ENCODE results near the gene AQP1. TPM values are rescaled to one million over a fixed set of nuclear protein-coding genes. Genes with fewer than 3 reads are reported as not detected.
A peak's percentile ranks its signal among the peaks of the same experiment; 100 is the strongest.

The AQP1 gene
- total RNA-seq, 3 donors from 2014 or later, result 43.0 to 89.6 (median 48.1) TPM

DNA sequence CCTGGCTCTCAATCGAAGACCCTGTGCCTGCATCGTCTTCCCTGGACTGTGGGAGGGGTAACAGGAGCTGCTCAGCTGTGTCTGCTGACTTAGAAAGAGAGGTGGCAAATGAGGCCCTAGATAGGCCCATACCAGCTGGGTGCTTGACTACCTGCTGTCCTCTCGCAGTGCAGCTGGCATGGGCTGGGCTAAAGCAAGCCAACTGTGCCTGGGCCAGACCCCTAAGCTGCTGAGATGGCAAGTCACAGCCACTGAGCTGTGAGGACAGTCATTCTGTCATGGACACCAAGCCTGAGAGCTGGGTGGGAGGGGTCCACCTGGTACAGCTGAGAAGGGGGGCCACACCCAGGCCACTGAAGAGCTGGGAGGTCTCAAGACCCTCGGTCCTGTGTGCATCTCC lies 45.8 kb upstream of the AQP1 start:
- no peak for DNase-seq
- Histone ChIP-seq H3K4me1 (ENCODE audit: low read depth) (no peaks in the 10 kb centered on the region), H3K36me3 (ENCODE audit: low read depth) (no peaks in the 10 kb centered on the region), H3K9me3 (no peaks in the 10 kb centered on the region), H3K4me3 (no peak overlapping the region)
- TF ChIP-seq, protein P1, sequence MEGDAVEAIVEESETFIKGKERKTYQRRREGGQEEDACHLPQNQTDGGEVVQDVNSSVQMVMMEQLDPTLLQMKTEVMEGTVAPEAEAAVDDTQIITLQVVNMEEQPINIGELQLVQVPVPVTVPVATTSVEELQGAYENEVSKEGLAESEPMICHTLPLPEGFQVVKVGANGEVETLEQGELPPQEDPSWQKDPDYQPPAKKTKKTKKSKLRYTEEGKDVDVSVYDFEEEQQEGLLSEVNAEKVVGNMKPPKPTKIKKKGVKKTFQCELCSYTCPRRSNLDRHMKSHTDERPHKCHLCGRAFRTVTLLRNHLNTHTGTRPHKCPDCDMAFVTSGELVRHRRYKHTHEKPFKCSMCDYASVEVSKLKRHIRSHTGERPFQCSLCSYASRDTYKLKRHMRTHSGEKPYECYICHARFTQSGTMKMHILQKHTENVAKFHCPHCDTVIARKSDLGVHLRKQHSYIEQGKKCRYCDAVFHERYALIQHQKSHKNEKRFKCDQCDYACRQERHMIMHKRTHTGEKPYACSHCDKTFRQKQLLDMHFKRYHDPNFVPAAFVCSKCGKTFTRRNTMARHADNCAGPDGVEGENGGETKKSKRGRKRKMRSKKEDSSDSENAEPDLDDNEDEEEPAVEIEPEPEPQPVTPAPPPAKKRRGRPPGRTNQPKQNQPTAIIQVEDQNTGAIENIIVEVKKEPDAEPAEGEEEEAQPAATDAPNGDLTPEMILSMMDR (IDR thresholded peaks at IDR 0.05), result no peak
- intact Hi-C loops (cut with DNase I, micrococcal nuclease), result no loop called here
- ATAC-seq, result no peak

DNA sequence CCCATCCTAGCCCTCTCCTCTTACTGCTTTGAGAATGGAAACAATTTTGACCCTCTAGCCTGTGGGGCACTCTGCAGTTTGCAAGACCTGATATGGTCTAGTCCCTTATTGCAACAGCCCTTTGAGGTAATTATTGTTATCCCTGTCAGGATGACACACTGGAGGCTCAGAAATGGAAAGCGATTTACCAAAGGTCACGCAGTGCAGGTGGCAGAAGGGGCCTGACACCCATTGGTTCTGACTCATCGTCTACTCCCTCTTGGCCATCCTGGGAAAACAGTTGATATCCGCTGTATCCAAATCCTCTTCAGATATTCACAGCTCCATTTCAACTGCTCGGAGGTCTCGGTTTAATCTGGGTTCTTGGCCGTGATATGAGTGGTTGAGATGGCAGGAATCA lies 44.7 kb upstream of the AQP1 start:
- no peak for DNase-seq
- no peaks in the 10 kb centered on the region for H3K36me3 ChIP-seq (ENCODE audit: low read depth)
- TF ChIP-seq, protein P1 (IDR thresholded peaks at IDR 0.05), result no peak
- no peaks in the 10 kb centered on the region for H3K9me3 ChIP-seq
- intact Hi-C loops (cut with DNase I, micrococcal nuclease), result no loop called here
- no peaks in the 10 kb centered on the region for H3K4me1 ChIP-seq (ENCODE audit: low read depth)
- ATAC-seq, result no peak
- H3K4me3 ChIP-seq, result no peak overlapping the region

DNA sequence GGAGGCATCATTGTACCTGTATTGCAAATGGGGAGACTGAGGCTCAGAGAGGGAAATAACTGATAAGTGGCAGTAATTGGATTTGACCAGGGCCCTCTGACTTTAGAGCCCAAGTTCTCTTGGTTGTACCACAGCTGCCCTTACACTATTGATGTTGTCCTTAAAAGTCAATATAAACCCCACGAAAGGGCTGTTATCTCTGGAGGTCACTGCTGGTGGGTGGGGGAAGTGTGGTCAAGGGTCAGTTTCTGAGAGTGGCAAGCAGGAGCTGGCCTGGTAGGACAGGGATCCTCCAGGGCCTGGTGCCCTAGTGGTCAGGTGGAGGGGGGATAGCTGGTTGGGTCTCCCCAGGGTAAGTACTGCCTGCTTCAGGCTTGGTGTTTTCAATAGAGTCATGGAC lies 44.2 kb upstream of the AQP1 start:
- intact Hi-C loops (cut with DNase I, micrococcal nuclease), result no loop called here
- Histone ChIP-seq H3K4me3 (no peak overlapping the region), H3K4me1 (ENCODE audit: low read depth) (no peaks in the 10 kb centered on the region), H3K36me3 (ENCODE audit: low read depth) (no peaks in the 10 kb centered on the region), H3K9me3 (no peaks in the 10 kb centered on the region)
- TF ChIP-seq, protein P1 (IDR thresholded peaks at IDR 0.05), result no peak
- no peak for DNase-seq
- ATAC-seq, result no peak

DNA sequence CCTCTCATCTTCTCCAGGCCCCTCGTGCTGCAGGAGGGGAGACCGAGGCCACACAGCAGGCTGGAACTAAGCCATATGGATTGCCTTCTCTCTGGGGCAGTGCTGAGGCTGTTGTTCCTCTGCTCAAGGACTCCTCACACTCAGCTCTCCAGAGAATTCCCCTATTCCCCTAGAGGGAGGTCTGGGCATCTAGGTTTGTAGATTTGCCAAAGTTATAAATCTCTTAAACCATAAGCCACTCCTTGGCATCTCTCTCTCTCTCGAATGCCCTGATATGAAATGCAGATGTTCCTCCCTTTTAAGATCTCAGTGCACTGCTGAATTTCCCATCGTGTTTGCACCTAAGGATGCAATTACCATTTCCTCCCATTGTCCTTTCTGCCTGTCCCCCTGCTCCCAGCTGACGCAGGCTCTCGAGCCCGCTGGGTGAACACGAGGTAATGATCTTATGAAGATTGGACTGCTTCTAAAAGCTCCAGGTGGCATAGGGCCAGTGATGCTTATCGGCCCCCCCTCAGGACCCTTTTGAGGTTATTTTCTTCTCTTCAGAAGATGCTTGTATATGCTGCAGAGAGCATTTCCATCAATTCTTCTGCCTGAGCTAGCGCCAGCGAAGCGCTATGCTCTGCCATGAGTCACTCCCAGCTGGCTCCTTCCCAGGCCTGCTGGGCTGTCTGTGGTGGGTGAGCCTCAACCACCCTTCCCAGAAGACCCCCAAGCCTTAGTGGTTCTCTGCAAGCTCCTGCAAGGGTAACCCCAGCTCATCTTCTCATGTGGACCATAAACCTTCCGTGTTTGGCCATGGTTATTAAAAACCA lies 41.6 kb upstream of the AQP1 start:
- Histone ChIP-seq H3K4me3 (no peak overlapping the region), H3K4me1 (ENCODE audit: low read depth) (no peaks in the 10 kb centered on the region), H3K9me3 (no peaks in the 10 kb centered on the region), H3K36me3 (ENCODE audit: low read depth) (no peaks in the 10 kb centered on the region)
- DNase-seq (no peak), ATAC-seq (no peak)
- intact Hi-C loops (cut with DNase I, micrococcal nuclease), result no loop called here
- TF ChIP-seq, protein P1 (IDR thresholded peaks at IDR 0.05), result no peak

DNA sequence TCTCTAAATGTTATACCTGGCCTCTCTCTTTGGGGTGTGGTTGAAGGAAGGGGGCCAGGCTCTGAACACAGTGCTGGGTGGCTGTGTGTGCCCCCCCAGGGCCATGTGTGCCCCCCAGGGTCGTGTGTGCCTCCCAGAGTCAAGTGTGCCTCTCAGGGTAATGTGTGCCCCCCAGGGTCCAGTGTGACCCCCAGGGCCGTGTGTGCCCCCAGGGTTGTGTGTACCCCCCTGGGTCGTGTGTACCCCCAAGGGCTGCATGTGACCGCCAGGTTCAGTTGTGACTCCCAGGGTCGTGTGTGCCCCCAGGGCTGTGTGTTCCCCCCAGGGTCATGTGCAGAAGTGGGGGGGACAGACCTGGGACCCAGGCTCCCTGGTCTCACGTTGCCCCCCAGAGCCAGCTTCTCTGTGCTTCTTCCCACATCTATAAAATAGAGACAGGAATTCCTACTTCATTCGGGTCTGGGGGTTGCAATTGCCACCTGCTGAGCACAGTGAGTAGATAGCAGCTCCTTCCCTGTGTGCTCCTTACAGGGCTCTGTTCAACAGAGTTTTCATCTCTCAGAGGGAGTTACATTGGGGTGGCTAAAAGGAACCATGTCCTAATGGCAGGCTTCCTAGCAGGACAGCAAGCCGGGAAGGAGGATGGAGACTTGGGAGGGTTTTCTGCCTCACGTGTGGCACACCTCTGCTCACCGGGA lies 40.7 kb upstream of the AQP1 start:
- DNase-seq (peak in 1 of 3 donors; percentile 29), ATAC-seq (no peak)
- intact Hi-C loops (cut with DNase I, micrococcal nuclease), result no loop called here
- Histone ChIP-seq H3K36me3 (ENCODE audit: low read depth) (no peaks in the 10 kb centered on the region), H3K4me3 (no peak overlapping the region), H3K9me3 (no peaks in the 10 kb centered on the region), H3K4me1 (ENCODE audit: low read depth) (no peaks in the 10 kb centered on the region)
- TF ChIP-seq, protein P1 (IDR thresholded peaks at IDR 0.05), result no peak
